22Rv1 (cell line): ENCODE data around the gene IPP.

Experiments used
- ZFX ChIP-seq: fragments of 450-650 bp; IDR thresholded peaks from 2 replicates; pipeline ENCODE4 v1.6.1; 2017; ENCODE audit warnings: antibody characterized with exemption, borderline replicate concordance
- TF ChIP-seq, protein P1 (sequence below): fragments of 450-650 bp; IDR thresholded peaks from 2 replicates; pipeline ENCODE4 v1.5.1; 2017; ENCODE audit warnings: mild to moderate bottlenecking

- TF ChIP-seq, protein P1, sequence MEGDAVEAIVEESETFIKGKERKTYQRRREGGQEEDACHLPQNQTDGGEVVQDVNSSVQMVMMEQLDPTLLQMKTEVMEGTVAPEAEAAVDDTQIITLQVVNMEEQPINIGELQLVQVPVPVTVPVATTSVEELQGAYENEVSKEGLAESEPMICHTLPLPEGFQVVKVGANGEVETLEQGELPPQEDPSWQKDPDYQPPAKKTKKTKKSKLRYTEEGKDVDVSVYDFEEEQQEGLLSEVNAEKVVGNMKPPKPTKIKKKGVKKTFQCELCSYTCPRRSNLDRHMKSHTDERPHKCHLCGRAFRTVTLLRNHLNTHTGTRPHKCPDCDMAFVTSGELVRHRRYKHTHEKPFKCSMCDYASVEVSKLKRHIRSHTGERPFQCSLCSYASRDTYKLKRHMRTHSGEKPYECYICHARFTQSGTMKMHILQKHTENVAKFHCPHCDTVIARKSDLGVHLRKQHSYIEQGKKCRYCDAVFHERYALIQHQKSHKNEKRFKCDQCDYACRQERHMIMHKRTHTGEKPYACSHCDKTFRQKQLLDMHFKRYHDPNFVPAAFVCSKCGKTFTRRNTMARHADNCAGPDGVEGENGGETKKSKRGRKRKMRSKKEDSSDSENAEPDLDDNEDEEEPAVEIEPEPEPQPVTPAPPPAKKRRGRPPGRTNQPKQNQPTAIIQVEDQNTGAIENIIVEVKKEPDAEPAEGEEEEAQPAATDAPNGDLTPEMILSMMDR: no peak
- no peak for TF ChIP-seq ZFX
Observed at GRCh38 chr1:45769261-45769932, 18.9 kb upstream of the IPP start.
